Loucy (cell line): ENCODE measurements around the gene MRPL2.

ENCODE experiments used
- H2AFZ ChIP-seq: fragments of 200-600 bp; sonication (generic); 2 replicates; pipeline ENCODE4 v1.6.0; 2016; ENCODE audit warnings: antibody characterized with exemption, mild to moderate bottlenecking, low read length, moderate library complexity
- H3F3A ChIP-seq: fragments of 200-600 bp; 2 replicates; pipeline ENCODE4 v1.6.0; 2016; ENCODE audit warnings: antibody characterized with exemption, low read depth, mild to moderate bottlenecking
- H3K27me3 ChIP-seq: fragments of 200-600 bp; sonication (generic); 2 replicates; pipeline ENCODE4 v1.6.1; 2014; ENCODE audit warnings: low read length, mild to moderate bottlenecking; ENCODE audit not compliant: insufficient read depth, poor library complexity, severe bottlenecking
- H3K36me3 ChIP-seq: fragments of 200-600 bp; sonication (generic); 2 replicates; pipeline ENCODE4 v1.6.1; 2016; ENCODE audit warnings: low read length; ENCODE audit not compliant: insufficient read depth
- H3K4me1 ChIP-seq: fragments of 200-600 bp; sonication (generic); 2 replicates; pipeline ENCODE4 v1.5.1; 2014; ENCODE audit warnings: low read length, mild to moderate bottlenecking; ENCODE audit not compliant: insufficient read depth, poor library complexity, severe bottlenecking
- H3K4me2 ChIP-seq: fragments of 200-600 bp; sonication (generic); 2 replicates; pipeline ENCODE4 v1.6.0; 2014; ENCODE audit warnings: antibody characterized with exemption, low read length, low read depth, mild to moderate bottlenecking; ENCODE audit not compliant: poor library complexity, severe bottlenecking
- H3K4me3 ChIP-seq: fragments of 200-600 bp; sonication (generic); 2 replicates; pipeline ENCODE4 v1.5.1; 2014; ENCODE audit warnings: low read length, mild to moderate bottlenecking, mixed read lengths; ENCODE audit not compliant: poor library complexity, severe bottlenecking
- H3K79me2 ChIP-seq: fragments of 200-600 bp; sonication (generic); 2 replicates; pipeline ENCODE4 v1.6.1; 2014; ENCODE audit warnings: low read length; ENCODE audit not compliant: insufficient read depth
- H3K9ac ChIP-seq: fragments of 200-600 bp; sonication (generic); 2 replicates; pipeline ENCODE4 v1.6.0; 2014; ENCODE audit warnings: mild to moderate bottlenecking, low read depth, low read length, moderate library complexity; ENCODE audit not compliant: poor library complexity, severe bottlenecking
- H3K9me2 ChIP-seq: fragments of 200-600 bp; sonication (generic); replicated peaks from 2 replicates; pipeline ENCODE4 v1.6.1; 2016; ENCODE audit warnings: low read depth, low read length, mixed read lengths
- H3K9me3 ChIP-seq: fragments of 200-600 bp; sonication (generic); 2 replicates; pipeline ENCODE4 v1.6.1; 2014; ENCODE audit warnings: mild to moderate bottlenecking, antibody characterized with exemption, low read length, low read depth; ENCODE audit not compliant: insufficient read depth
- H4K20me1 ChIP-seq: fragments of 200-600 bp; sonication (generic); 2 replicates; pipeline ENCODE4 v1.6.0; 2014; ENCODE audit warnings: antibody characterized with exemption, low read length, mild to moderate bottlenecking; ENCODE audit not compliant: insufficient read depth, poor library complexity, severe bottlenecking
- CTCF ChIP-seq: fragments of 200-600 bp; sonication (generic); conservative IDR thresholded peaks from 2 replicates; pipeline ENCODE4 v1.5.1; 2014; ENCODE audit warnings: mild to moderate bottlenecking, antibody characterized with exemption, low read length
- EZH2phosphoT487 ChIP-seq: fragments of 200-600 bp; IDR thresholded peaks from 2 replicates; pipeline ENCODE4 v1.6.1; 2018; ENCODE audit warnings: antibody characterized with exemption, mild to moderate bottlenecking, moderate library complexity, borderline replicate concordance

MRPL2 gene

GRCh38 chr6:43012364-43012763 is 46.9 kb downstream of the MRPL2 start:
- Histone ChIP-seq H3F3A (no peaks in the 10 kb centered on the region), H3K4me1 (peaks cover 36% of the 10 kb centered on the region), H4K20me1 (no peaks in the 10 kb centered on the region), H3K9me2 (no peaks in the 10 kb centered on the region), H2AFZ (no peak overlapping the region), H3K9me3 (no peaks in the 10 kb centered on the region), H3K4me3 (peak overlapping the region; percentile 82), H3K36me3 (peaks cover 49% of the 10 kb centered on the region; the same call in 1 of the 2 replicates), H3K4me2 (peak overlapping the region; percentile 97), H3K9ac (peak overlapping the region; percentile 91), H3K79me2 (peaks cover 51% of the 10 kb centered on the region), H3K27me3 (no peaks in the 10 kb centered on the region)
- no peak for TF ChIP-seq EZH2phosphoT487
- no peak for TF ChIP-seq CTCF

- no peak; the same call in 1 of the 2 replicates for TF ChIP-seq CTCF
- no peak for TF ChIP-seq EZH2phosphoT487
- Histone ChIP-seq H3K79me2 (peaks cover 39% of the 10 kb centered on the region), H3K9ac (peak overlapping the region; percentile 91), H3K36me3 (peaks cover 59% of the 10 kb centered on the region; the same call in 1 of the 2 replicates), H3F3A (no peaks in the 10 kb centered on the region), H3K9me3 (no peaks in the 10 kb centered on the region), H4K20me1 (no peaks in the 10 kb centered on the region), H3K9me2 (no peaks in the 10 kb centered on the region), H3K4me1 (peaks cover 28% of the 10 kb centered on the region), H3K4me2 (peak overlapping the region; percentile 97), H3K27me3 (no peaks in the 10 kb centered on the region), H3K4me3 (no peak overlapping the region), H2AFZ (no peak overlapping the region)
Measured at GRCh38 chr6:43011207-43011606, 48.0 kb downstream of the MRPL2 start.

- Histone ChIP-seq H3K4me2 (no peak overlapping the region), H3K9me2 (no peaks in the 10 kb centered on the region), H3K9me3 (no peaks in the 10 kb centered on the region), H4K20me1 (no peaks in the 10 kb centered on the region), H3K36me3 (peaks cover 63% of the 10 kb centered on the region; the same call in 1 of the 2 replicates), H3K27me3 (no peaks in the 10 kb centered on the region), H3K79me2 (peaks cover 20% of the 10 kb centered on the region), H3K9ac (no peak overlapping the region), H3K4me3 (no peak overlapping the region), H2AFZ (no peak overlapping the region), H3K4me1 (peaks cover 14% of the 10 kb centered on the region), H3F3A (no peaks in the 10 kb centered on the region)
- TF ChIP-seq CTCF (peak; percentile 67), EZH2phosphoT487 (no peak)
Measured at GRCh38 chr6:43009124-43009523, 50.1 kb downstream of the MRPL2 start.
